ENCODE measurements around the gene ZNF274. TPM values are rescaled to one million over a fixed set of nuclear protein-coding genes. Genes with fewer than 3 reads are reported as not detected.
A peak's percentile ranks its signal among the peaks of the same experiment; 100 is the strongest.

ZNF274 gene
- total and polyA plus RNA-seq, 9 of the 15 experiments (the other 6 are each of a cell fraction or from before 2014, with no cell fraction given) = 5.2 to 37.0 (median 28.1) TPM

GRCh38 chr19:58182989-58183816, at the start of gene ZNF274 (continued):
- TF ChIP-seq ZNF175 (CRISPR knock-in tag; IDR thresholded peaks at IDR 0.05; ENCODE audit: low read depth) (peak; percentile 8; the same call in 1 of the 2 replicates), PHF20 (IDR thresholded peaks at IDR 0.05; ENCODE audit: partially characterized antibody) (peak; percentile 89), JUND (IDR thresholded peaks at IDR 0.05; ENCODE audit: borderline replicate concordance, low read depth, low read length) (peak; percentile 98), JUND (tag; IDR thresholded peaks at IDR 0.05; ENCODE audit: borderline replicate concordance, low read depth, low read length) (peak; percentile 93; the same call in 2 of the 3 replicates), ZNF778 (CRISPR knock-in tag; IDR thresholded peaks at IDR 0.05) (no peak), POLR3G (IDR thresholded peaks at IDR 0.05; ENCODE audit: extremely low read depth, insufficient read length, insufficient replicate concordance) (no peak), CREB3L1 (IDR thresholded peaks at IDR 0.05; ENCODE audit: borderline replicate concordance, low read depth) (peak; percentile 96), GATAD2A (IDR thresholded peaks at IDR 0.05) (peak; percentile 67; the same call in 1 of the 2 replicates), ZBTB17 (CRISPR knock-in tag; IDR thresholded peaks at IDR 0.05) (no peak; the same call in 1 of the 2 replicates), CCNT2 (IDR thresholded peaks at IDR 0.05; ENCODE audit: borderline replicate concordance, extremely low read depth, insufficient read length, low read depth, low read length) (peak; percentile 62), ZNF766 (CRISPR knock-in tag; conservative IDR thresholded peaks at IDR 0.05) (no peak), BMI1 (IDR thresholded peaks at IDR 0.05; ENCODE audit: low read length) (no peak), ZNF57 (CRISPR knock-in tag; IDR thresholded peaks at IDR 0.05) (0 out of 2 replicates have a peak, but pooled peaks have one; percentile 33), ZNF518B (CRISPR knock-in tag; IDR thresholded peaks at IDR 0.05) (no peak), ZEB2 (IDR thresholded peaks at IDR 0.05) (no peak), HNRNPLL (IDR thresholded peaks at IDR 0.05; ENCODE audit: low read depth, low read length, poor library complexity, severe bottlenecking) (no peak), MTA3 (IDR thresholded peaks at IDR 0.05; ENCODE audit: borderline replicate concordance) (peak; percentile 74; the same call in 1 of the 2 replicates), SMC3 (conservative IDR thresholded peaks at IDR 0.05; ENCODE audit: insufficient read depth, low read depth, low read length) (no peak)
- TF ChIP-seq, protein P1, sequence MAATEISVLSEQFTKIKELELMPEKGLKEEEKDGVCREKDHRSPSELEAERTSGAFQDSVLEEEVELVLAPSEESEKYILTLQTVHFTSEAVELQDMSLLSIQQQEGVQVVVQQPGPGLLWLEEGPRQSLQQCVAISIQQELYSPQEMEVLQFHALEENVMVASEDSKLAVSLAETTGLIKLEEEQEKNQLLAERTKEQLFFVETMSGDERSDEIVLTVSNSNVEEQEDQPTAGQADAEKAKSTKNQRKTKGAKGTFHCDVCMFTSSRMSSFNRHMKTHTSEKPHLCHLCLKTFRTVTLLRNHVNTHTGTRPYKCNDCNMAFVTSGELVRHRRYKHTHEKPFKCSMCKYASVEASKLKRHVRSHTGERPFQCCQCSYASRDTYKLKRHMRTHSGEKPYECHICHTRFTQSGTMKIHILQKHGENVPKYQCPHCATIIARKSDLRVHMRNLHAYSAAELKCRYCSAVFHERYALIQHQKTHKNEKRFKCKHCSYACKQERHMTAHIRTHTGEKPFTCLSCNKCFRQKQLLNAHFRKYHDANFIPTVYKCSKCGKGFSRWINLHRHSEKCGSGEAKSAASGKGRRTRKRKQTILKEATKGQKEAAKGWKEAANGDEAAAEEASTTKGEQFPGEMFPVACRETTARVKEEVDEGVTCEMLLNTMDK (IDR thresholded peaks at IDR 0.05; ENCODE audit: borderline replicate concordance, insufficient read depth, low read depth, low read length, poor library complexity, severe bottlenecking) = peak; percentile 2
